DMS79 (cell line): Measurements from ENCODE around the gene TALDO1.
A peak's percentile ranks its signal among the peaks of the same experiment; 100 is the strongest.

Experiments used
- DNase-seq: peaks from one replicate; lab custom pipeline; 2025; lab: John Stamatoyannopoulos, UW

Gene TALDO1

DNA sequence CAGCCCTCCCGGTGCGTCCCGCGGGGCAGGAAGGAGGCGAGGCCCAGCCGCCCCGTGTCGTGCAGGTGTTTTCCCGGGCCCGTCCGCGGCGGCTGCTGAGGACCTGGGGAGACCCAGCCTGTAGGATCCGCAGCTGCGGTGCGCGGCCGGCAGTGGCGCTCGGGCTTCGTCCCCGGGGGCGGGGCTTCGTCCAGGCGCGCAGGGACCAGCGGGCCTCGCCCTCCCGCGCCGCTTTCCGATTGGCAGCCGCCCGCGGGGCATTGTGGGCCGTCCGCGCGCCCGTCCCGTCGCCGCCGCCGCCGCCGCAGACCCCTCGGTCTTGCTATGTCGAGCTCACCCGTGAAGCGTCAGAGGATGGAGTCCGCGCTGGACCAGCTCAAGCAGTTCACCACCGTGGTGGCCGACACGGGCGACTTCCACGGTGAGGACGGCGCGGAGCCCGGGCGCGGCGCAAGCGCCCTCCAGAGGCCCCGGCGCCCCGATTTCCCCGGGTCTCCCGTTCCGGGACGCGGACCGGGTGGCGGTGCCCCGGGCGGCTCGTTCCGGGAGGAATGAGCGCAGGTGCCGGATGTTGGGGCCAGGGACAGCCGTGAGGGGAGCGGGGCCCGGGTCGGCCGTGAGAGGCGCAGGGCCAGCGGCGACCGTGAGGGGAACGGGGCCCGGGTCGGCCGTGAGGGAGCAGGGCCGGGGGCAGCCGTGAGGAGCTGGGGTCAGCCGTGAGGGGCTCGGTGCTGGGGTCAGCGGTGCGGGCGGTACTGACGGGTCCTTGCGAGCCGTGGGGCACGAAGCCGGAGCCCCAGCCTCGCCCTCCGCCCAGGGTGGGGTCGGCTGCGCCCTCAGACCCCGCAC is at the start of gene TALDO1:
TSS of gene TALDO1 (plus strand) at position 307 of the 849 bp plus-strand sequence. CDS start at position 325, 18 bp downstream.
- DNase-seq: peak; percentile 52

- no peak for DNase-seq
These were observed 49.4 kb upstream of the TALDO1 start for GRCh38 chr11:697811-698311.

DNA sequence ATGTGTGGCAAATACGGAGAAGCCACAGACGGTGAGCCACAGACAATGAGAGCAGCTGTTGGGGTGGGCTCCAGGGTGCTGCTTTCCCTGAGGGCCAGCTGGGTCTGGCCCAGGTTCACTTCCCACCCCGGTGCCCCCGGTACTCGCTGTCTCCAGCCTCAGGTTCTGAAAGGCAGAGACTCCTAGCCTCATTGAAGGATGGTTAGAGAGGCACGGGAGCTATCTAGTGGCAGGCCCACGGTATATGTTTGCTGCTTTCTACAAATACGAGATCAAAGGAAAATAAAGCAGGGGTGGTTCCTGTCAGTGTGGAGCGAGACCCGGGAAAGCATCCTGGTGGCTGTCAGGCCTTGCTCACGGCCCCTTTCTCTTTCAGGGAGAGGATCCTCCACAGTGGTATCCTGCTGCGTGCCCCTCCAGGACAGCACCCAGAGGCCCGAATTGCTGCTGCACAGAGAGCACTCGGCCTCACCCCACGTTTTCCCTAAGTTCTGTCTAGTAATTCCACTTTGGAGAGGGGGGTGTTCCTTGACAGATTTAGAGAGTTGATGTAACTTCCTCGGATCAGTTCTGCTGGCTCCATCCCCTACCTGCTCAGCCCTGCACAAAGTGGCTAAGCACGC is 48.7 kb upstream of the TALDO1 start:
- no peak for DNase-seq

DNA sequence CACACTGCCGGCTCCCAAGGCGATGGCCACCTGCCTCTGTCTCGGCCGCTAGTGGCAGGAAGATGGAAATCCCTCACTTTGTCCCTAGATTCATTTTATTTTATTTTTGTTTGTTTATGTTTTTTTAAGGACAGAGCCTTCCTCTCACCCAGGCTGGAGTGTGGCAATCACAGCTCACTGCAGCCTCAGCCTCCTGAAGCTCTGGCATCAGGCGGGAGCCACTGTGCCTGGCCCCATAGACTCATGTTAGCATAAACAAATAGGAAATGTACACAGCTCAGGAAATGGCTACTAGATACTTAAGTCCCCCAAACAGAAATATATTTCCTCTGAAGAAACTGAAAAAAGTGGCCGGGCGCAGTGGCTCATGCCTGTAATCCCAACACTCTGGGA is 48.2 kb upstream of the TALDO1 start:
- DNase-seq: no peak

DNA sequence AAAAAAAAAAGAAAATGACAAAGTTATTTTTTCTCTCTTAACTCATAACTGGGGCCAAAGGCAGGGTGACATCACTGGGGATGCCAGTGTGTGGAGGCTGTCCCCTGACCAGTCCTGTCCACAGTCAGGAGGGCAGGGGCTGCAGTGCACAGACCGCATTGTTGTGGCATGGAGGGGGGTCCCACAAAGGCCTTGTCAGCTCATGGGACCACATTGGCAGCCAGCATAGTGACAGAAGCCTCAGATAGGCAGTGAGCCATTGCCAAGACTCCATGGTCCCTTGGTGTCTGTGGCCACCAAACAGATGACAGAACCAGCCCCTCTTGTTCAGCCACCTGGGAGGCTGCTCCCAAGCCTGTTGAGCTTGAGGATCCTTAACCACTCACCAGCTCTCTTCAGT is 47.5 kb upstream of the TALDO1 start:
- peak; percentile 43 for DNase-seq

DNA sequence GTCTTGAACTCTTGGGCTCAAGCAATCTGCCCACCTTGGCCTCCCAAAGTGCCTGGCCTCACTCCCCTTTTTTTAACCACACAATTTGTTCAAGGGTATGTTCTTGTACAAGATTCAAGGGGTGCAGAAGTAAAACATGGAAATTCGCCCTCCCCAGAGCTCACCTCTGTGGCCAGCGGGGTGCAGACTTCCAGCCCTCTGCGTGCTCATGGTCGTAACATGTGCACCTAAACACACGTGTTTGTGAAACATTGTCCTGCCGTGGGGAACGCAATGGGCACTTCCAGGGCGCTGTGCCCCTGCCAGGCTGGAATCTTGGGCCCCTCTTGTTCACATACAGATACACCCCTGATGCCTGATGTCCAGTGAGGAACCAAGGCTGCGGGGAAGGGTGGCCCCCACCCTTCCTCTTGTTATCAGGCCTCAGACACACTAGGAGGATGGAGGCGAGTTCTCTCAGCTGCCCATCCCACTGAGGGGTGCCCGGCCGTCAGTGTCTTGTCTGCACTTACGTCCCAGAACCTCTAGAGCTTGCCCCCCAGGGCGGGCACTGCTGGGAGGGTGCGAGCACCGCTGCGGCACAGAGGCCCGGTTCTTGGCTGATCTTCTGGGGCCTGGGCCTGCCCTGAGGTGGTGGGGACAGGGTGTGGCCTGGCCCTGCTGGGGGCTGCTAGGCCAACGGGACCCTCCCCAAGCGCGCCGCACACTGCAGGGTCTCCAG is 45.4 kb upstream of the TALDO1 start:
- no peak for DNase-seq

- DNase-seq: no peak
These were observed 44.5 kb upstream of the TALDO1 start for GRCh38 chr11:702462-703461.

GRCh38 chr11:703506-703905 is 43.8 kb upstream of the TALDO1 start:
- DNase-seq: no peak

DNA sequence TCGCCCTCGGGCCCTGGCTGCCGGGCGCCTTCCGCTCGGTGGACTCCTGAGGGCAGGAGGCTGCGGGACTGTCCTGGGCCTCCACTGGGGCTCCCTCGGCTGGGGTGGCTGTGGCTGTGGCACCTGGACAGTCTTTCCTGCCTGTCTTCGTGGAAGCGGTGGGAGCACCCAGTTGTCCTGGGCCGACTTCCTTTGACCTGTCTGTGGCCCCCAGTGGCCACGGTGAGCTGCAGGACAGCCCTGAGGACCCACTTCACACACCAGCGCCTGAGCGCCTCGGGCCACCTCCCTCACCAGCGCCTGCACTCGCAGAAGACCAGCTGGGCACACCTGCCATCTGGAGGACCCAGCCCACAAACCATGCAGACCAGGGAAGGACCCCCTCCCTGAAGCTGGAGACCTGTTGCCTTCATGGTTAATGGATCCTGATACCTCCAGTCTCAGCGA is 43.0 kb upstream of the TALDO1 start:
- DNase-seq: no peak

DNA sequence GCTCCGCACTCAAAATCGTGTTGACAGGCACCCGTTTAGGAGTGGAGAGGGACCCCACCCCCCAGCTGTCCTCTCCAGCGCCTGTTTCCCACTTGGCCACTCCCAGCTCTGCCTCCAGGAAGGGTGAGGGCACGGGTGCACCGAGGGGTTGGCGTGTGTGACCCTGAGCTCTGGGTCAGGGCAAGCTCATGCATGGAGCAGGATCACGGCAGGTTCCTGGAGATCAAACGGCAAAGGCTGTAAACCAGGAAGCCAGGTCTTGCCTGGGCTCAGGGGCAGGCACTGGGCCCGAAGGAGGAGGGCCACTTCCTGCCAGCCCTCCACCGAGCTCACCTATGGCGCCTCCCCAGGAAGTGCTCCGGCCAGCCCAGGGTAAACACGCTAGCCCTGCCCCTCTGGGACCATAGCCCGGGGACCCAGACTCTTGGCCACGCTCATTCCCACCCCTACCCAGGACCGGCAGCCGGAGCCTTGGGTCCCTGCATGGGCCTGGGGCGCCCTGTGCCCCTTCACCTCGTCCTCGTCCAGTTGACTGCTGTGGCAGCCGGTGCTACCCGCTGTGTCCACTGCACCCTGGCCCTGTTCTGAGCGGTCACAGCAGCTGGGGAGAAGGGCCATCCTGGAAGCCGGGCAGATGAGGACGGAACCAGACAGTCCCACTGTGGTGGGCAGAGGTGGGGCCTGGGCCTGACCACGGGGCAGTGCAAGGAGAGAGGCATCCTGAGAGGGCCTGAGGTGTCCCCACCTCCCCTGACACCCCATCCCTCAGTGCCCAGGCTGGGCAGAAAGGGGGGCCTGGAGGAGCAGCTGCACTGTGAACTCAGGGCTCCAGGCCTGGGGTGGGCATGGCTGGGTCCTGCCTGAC is 42.3 kb upstream of the TALDO1 start:
- no peak for DNase-seq

DNA sequence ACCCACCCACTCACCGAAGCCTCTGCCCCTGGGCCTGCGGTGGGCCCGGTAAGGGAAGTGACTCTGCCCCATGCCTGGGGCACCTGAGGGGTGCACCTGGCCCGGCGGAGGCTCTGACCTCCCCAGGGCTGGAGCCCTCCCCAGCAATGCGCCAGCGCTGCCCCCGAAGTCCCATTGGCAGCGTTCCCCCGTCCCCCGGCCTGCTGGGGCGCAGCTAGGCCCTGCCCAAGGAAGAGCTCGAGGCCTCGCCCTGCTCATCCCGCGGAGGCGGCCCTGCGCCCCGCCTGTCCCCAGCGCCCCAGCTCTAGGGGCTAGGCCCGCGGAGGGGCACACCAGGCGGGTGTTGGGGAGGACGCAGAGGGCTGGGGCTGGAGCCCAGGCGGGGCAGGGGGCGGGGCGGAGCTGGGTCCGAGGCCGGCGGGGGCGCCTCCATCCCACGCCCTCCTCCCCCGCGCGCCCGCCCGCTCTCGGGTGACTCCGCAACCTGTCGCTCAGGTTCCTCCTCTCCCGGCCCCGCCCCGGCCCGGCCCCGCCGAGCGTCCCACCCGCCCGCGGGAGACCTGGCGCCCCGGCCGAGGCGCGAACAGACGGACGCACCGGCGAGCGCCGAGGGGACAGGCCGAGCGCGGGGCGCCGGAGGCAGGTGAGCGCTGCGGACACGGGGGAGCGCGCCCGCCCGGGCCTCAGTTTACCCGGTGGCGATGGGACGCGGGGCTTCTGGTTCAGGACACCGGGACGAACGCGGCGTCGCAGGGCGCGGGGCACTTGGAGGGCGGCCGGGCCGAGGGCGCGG is 41.4 kb upstream of the TALDO1 start, which contains the start of gene EPS8L2:
TSS of gene EPS8L2 (plus strand) at position 586 of the 793 bp plus-strand sequence. CDS start 3,177 bp downstream, outside the sequence.
- DNase-seq: no peak

DNA sequence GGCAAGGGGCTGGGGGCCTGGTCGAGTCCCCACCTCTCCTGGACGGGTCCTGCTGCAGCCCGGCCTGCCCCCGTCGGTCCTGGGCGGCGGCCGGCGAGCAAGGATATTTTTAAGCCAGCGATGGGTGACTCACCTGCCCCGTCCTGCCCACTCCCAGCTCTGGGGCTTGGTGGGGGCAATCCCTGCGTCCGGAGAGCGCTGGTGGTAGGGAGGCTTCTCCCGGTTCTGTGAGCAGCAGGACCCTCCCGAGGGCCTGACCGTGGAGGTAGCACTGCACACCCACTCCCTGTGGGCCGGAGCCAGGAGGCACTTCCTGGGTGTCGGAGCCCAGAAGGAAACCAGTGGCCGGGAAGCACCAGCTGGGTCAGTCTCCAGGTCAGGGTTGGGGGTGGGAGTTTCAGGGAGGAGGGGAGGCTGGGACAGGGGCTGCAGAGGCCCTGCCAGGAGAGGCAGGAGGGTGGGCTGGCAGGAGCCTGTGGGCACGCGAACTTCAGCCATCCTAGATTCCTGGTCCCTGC is 40.8 kb upstream of the TALDO1 start:
- DNase-seq: no peak

DNA sequence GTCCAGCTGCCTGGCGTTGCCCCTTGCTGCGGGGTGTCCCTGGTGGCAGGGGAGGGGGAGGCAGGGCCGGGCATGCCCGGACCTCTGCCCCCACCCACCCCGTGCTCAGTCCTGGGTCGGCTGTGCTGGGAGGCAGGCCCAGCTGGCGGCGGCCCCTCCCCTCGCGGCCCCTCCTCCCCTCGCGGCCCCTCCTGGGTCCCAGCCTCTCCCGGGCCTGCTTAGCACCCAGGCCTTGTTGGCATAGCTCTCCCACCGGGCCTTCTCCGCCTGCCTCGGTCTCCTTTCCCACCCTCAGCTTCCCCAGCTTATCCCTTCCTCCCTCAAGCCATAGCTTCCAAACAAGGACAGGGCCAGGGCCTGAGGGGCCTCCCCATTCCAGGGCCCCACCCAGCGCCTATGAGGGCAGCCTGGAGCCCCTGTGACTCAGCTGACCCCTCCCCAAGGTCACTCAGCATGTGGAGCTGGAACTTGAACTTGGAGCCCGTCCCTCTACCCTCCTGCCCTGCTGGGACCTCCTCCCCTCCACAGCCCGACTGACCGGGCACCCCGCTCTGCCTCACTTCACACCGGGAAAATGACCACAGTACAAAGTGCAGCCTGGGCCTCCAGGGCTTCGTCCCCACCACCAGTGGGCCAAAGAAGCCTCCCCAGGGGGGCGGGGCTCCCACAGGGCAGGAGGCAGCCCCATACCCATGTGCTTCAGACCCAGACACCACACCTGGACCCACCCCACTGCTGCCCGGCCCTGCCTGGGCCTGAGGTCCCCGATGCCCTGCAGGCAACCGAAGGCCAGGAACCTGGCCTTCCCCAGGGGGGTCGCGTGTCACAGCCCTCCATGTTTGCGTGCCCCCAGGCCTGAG is 40.1 kb upstream of the TALDO1 start:
- DNase-seq: no peak

- DNase-seq: no peak
These were observed 39.3 kb upstream of the TALDO1 start for GRCh38 chr11:707817-708420.

- DNase-seq: no peak
These were observed 38.8 kb upstream of the TALDO1 start for GRCh38 chr11:708511-708910.

- DNase-seq: no peak
These were observed 37.9 kb upstream of the TALDO1 start for GRCh38 chr11:709109-709997.

- no peak for DNase-seq
These were observed 32.8 kb upstream of the TALDO1 start for GRCh38 chr11:714436-714835.
